T-cell (primary cell): ENCODE measurements around the gene EXOC6B. TPM values are rescaled to one million over a fixed set of nuclear protein-coding genes. Genes with fewer than 3 reads are reported as not detected.

Experiments
- ATAC-seq, 4 experiments: fragments of 200-7000 bp in 3 of 4; fragments of 150-1000 bp in 1 of 4; cut with Tn5 transposase; replicated peaks in 1 of 4; 1 replicate in 3 of 4; 2 replicates in 1 of 4; pipeline ENCODE4 v1.10.0; 2021; ENCODE audit warnings: moderate library complexity in 3 of 4, mild to moderate bottlenecking in 2 of 4, moderate number of reproducible peaks in 1 of 4
- CTCF ChIA-PET, 2 donors: fragments of 300-600 bp; sonication (Branson Sonifier 250); formaldehyde crosslinking; loops; one replicate each; lab custom pipeline; 2022; ENCODE audit warnings: antibody characterized with exemption in 2 of 2; lab: Charles Lee
- POLR2A ChIA-PET, 2 donors: fragments of 300-600 bp; sonication (Branson Sonifier 250); formaldehyde crosslinking; loops; one replicate each; lab custom pipeline; 2022; ENCODE audit warnings: antibody characterized with exemption in 2 of 2; lab: Charles Lee
- DNase-seq, 35 experiments: peaks; one replicate each; pipeline versions ENCODE4 v3.0.0 to v3.0.0-alpha.2; 2013 to 2023
- H3K27ac ChIP-seq: one replicate; pipeline ENCODE4 v1.5.1; 2013; ENCODE audit warnings: low read length
- H3K27me3 ChIP-seq, 2 experiments: replicated peaks in 1 of 2; 1 replicate in 1 of 2; 2 replicates in 1 of 2; pipeline versions ENCODE4 v1.6.1 to v1.7.0; 2013; ENCODE audit warnings: low read length in 1 of 2, mixed read lengths in 1 of 2; ENCODE audit not compliant: control insufficient read depth in 2 of 2, insufficient read depth in 2 of 2; ENCODE audit errors: extremely low read depth in 1 of 2
- H3K36me3 ChIP-seq, 2 donors: 1 replicate in 1 of 2; 2 replicates in 1 of 2; pipeline versions ENCODE4 v1.6.1 to v1.7.0; 2013; ENCODE audit warnings: low read length in 1 of 2; ENCODE audit not compliant: control insufficient read depth in 2 of 2, insufficient read depth in 1 of 2; ENCODE audit errors: extremely low read depth in 1 of 2
- H3K4me1 ChIP-seq, 2 experiments: 1 replicate in 1 of 2; 2 replicates in 1 of 2; pipeline versions ENCODE4 v1.6.1 to v1.7.0; 2013; ENCODE audit warnings: low read length in 2 of 2, mixed read lengths in 1 of 2; ENCODE audit not compliant: insufficient read depth in 2 of 2, control insufficient read depth in 1 of 2; ENCODE audit errors: extremely low read depth in 1 of 2
- H3K4me3 ChIP-seq, 2 donors: 1 replicate in 1 of 2; 2 replicates in 1 of 2; pipeline versions ENCODE4 v1.5.1 to v1.7.0; 2013; ENCODE audit warnings: mild to moderate bottlenecking in 2 of 2, low read length in 1 of 2, moderate library complexity in 1 of 2; ENCODE audit not compliant: control insufficient read depth in 1 of 2; ENCODE audit errors: extremely low read depth in 1 of 2
- H3K9me3 ChIP-seq: 2 replicates; pipeline ENCODE4 v1.7.0; 2013
- H3K27ac Mint-ChIP-seq, 2 donors: one replicate each; pipeline ENCODE4 v1.8.0; 2020 to 2021; ENCODE audit warnings: mild to moderate bottlenecking in 2 of 2, mixed read lengths in 2 of 2
- H3K27me3 Mint-ChIP-seq, 2 donors: one replicate each; pipeline ENCODE4 v1.8.0; 2021 to 2022; ENCODE audit warnings: mixed read lengths in 2 of 2
- H3K36me3 Mint-ChIP-seq: one replicate; pipeline ENCODE4 v1.8.0; 2021; ENCODE audit warnings: mixed read lengths
- H3K4me1 Mint-ChIP-seq, 3 donors: one replicate each; pipeline ENCODE4 v1.8.0; 2020 to 2022; ENCODE audit warnings: mixed read lengths in 3 of 3, mild to moderate bottlenecking in 1 of 3
- H3K4me3 Mint-ChIP-seq, 3 donors: one replicate each; pipeline ENCODE4 v1.8.0; 2020 to 2022; ENCODE audit warnings: mild to moderate bottlenecking in 3 of 3, mixed read lengths in 3 of 3, moderate library complexity in 3 of 3
- H3K9me3 Mint-ChIP-seq, 3 donors: one replicate each; pipeline ENCODE4 v1.8.0; 2020 to 2022; ENCODE audit warnings: mixed read lengths in 3 of 3
- WGBS: methylation state at CpG from one replicate; pipeline ENCODE4 v1.1.5; 2013; ENCODE audit warnings: missing lambda C conversion rate; ENCODE audit not compliant: insufficient coverage; 5-methylcytosine and 5-hydroxymethylcytosine counted together
- total RNA-seq, 35 experiments: library from RNA in 6 of 35; stranded (reverse) in 6 of 35; fragments of 120-200 nt in 1 of 35; gene quantifications; one replicate each; pipeline versions ENCODE4 v1.2.1 to v1.2.4 and lab custom pipeline; 2013 to 2026

The EXOC6B gene
- total RNA-seq, 5 donors from 2014 or later (not counting 1 experiment from before 2014, with no cell fraction given): 13.3 to 18.9 (median 16.6) TPM

- no peak overlapping the region for H3K27ac ChIP-seq
- WGBS: 80% methylated on average over 3 of the region's 10 CpGs
- peaks cover 8 to 25% of the 10 kb centered on the region in 2 experiments for H3K4me1 ChIP-seq
- H3K27me3 ChIP-seq: peaks cover 0 to 3% of the 10 kb centered on the region in 2 experiments
- ChIA-PET POLR2A (no interaction called here), CTCF (no interaction called here)
- H3K27me3 Mint-ChIP-seq: peaks cover 4 to 8% of the 10 kb centered on the region in 2 donors
- H3K4me1 Mint-ChIP-seq: peaks cover 35 to 45% (median 39%) of the 10 kb centered on the region in 3 donors
- H3K36me3 ChIP-seq: no peaks in the 10 kb centered on the region
- H3K9me3 ChIP-seq: no peaks in the 10 kb centered on the region
- H3K4me3 ChIP-seq: peak overlapping the region; percentile 79 to 91
- peaks cover 7% of the 10 kb centered on the region for H3K36me3 Mint-ChIP-seq
- peak overlapping the region in 1 of 2 donors; percentile 25 for H3K27ac Mint-ChIP-seq
- no peaks in the 10 kb centered on the region for H3K9me3 Mint-ChIP-seq
- ATAC-seq: no peak
- H3K4me3 Mint-ChIP-seq: peak overlapping the region; percentile 90 to 96 (median 93)
- DNase-seq: no peak
Observed at GRCh38 chr2:72826156-72826477, 284 bp upstream of the EXOC6B start.

GRCh38 chr2:72824224-72824842, 1.5 kb downstream of the EXOC6B start:
- Histone ChIP-seq H3K4me1 (peaks cover 8 to 25% of the 10 kb centered on the region in 2 experiments), H3K4me3 (no peak overlapping the region), H3K9me3 (no peaks in the 10 kb centered on the region), H3K27ac (no peak overlapping the region), H3K27me3 (no peaks in the 10 kb centered on the region), H3K36me3 (no peaks in the 10 kb centered on the region)
- 70% methylated on average over 3 of the region's 4 CpGs for WGBS
- ATAC-seq (no peak), DNase-seq (no peak)
- H3K36me3 Mint-ChIP-seq: peaks cover 13% of the 10 kb centered on the region
- H3K4me1 Mint-ChIP-seq: peaks cover 44 to 50% (median 50%) of the 10 kb centered on the region in 3 donors
- peak overlapping the region; percentile 90 to 96 (median 93) for H3K4me3 Mint-ChIP-seq
- H3K27me3 Mint-ChIP-seq: no peaks in the 10 kb centered on the region
- H3K9me3 Mint-ChIP-seq: no peaks in the 10 kb centered on the region
- ChIA-PET POLR2A (interaction anchor here (0.5 to 0.7 kb wide), 2 partner anchors 44 to 1377 kb away, joined by 3 to 5 read pairs; no protein-coding TSS in a partner anchor), CTCF (no interaction called here)
- peak overlapping the region in 1 of 2 donors; percentile 12 for H3K27ac Mint-ChIP-seq

GRCh38 chr2:72822794-72823193, 3.0 kb downstream of the EXOC6B start:
- 86% methylated on average over 1 of the region's 2 CpGs for WGBS
- H3K4me1 Mint-ChIP-seq: peaks cover 46 to 55% (median 50%) of the 10 kb centered on the region in 3 donors
- POLR2A ChIA-PET: interaction anchor here in 1 of 2 donors (0.7 kb wide), 1 partner anchor 584 kb away, joined by 8 read pairs; no protein-coding TSS in a partner anchor
- H3K27me3 Mint-ChIP-seq: no peaks in the 10 kb centered on the region
- H3K4me3 Mint-ChIP-seq: no peak overlapping the region
- H3K4me1 ChIP-seq: peaks cover 8 to 25% of the 10 kb centered on the region in 2 experiments
- H3K36me3 Mint-ChIP-seq: peaks cover 17% of the 10 kb centered on the region
- CTCF ChIA-PET: interaction anchor here in 1 of 2 donors (0.7 to 1.2 kb wide), 2 partner anchors 15 to 32 kb away, joined by 3 read pairs; no protein-coding TSS in a partner anchor
- H3K9me3 Mint-ChIP-seq: no peaks in the 10 kb centered on the region
- no peak for DNase-seq
- no peak for ATAC-seq
- no peak overlapping the region for H3K27ac Mint-ChIP-seq
- no peak overlapping the region for H3K27ac ChIP-seq
- no peaks in the 10 kb centered on the region for H3K9me3 ChIP-seq
- no peaks in the 10 kb centered on the region for H3K27me3 ChIP-seq
- H3K36me3 ChIP-seq: no peaks in the 10 kb centered on the region
- H3K4me3 ChIP-seq: no peak overlapping the region

GRCh38 chr2:72821983-72822382, 3.9 kb downstream of the EXOC6B start:
- Mint-ChIP-seq H3K4me1 (peaks cover 51 to 56% (median 55%) of the 10 kb centered on the region in 3 donors), H3K36me3 (peaks cover 17% of the 10 kb centered on the region), H3K9me3 (no peaks in the 10 kb centered on the region), H3K27me3 (no peaks in the 10 kb centered on the region), H3K4me3 (no peak overlapping the region), H3K27ac (no peak overlapping the region)
- ChIA-PET CTCF (interaction anchor here in 1 of 2 donors (1.2 kb wide), 1 partner anchor 16 kb away, joined by 3 read pairs; no protein-coding TSS in a partner anchor), POLR2A (no interaction called here)
- no peak overlapping the region for H3K27ac ChIP-seq
- H3K36me3 ChIP-seq: no peaks in the 10 kb centered on the region
- peaks cover 8 to 25% of the 10 kb centered on the region in 2 experiments for H3K4me1 ChIP-seq
- H3K9me3 ChIP-seq: no peaks in the 10 kb centered on the region
- no peak overlapping the region for H3K4me3 ChIP-seq
- no peaks in the 10 kb centered on the region for H3K27me3 ChIP-seq
- no peak for DNase-seq
- no peak for ATAC-seq

- no peaks in the 10 kb centered on the region for H3K9me3 ChIP-seq
- H3K4me3 Mint-ChIP-seq: no peak overlapping the region
- H3K4me1 Mint-ChIP-seq: peaks cover 54 to 60% (median 54%) of the 10 kb centered on the region in 3 donors
- H3K36me3 Mint-ChIP-seq: peaks cover 17% of the 10 kb centered on the region
- H3K27me3 Mint-ChIP-seq: no peaks in the 10 kb centered on the region
- CTCF ChIA-PET: no interaction called here
- DNase-seq: no peak
- WGBS: no CpG with 5 or more reads among the region's 3 CpGs
- H3K27ac Mint-ChIP-seq: no peak overlapping the region
- no peak overlapping the region for H3K4me3 ChIP-seq
- peaks cover 8 to 23% of the 10 kb centered on the region in 2 experiments for H3K4me1 ChIP-seq
- POLR2A ChIA-PET: no interaction called here
- H3K36me3 ChIP-seq: no peaks in the 10 kb centered on the region
- H3K27ac ChIP-seq: no peak overlapping the region
- H3K9me3 Mint-ChIP-seq: no peaks in the 10 kb centered on the region
- no peaks in the 10 kb centered on the region for H3K27me3 ChIP-seq
- ATAC-seq: no peak
Observed at GRCh38 chr2:72821118-72821517, 4.7 kb downstream of the EXOC6B start.

- Histone ChIP-seq H3K36me3 (no peaks in the 10 kb centered on the region), H3K9me3 (no peaks in the 10 kb centered on the region), H3K27me3 (no peaks in the 10 kb centered on the region), H3K4me1 (peaks cover 1 to 10% of the 10 kb centered on the region in 2 experiments), H3K4me3 (no peak overlapping the region), H3K27ac (no peak overlapping the region)
- Mint-ChIP-seq H3K27ac (no peak overlapping the region), H3K9me3 (no peaks in the 10 kb centered on the region), H3K36me3 (peaks cover 17% of the 10 kb centered on the region), H3K4me3 (no peak overlapping the region), H3K27me3 (no peaks in the 10 kb centered on the region), H3K4me1 (peaks cover 45 to 52% (median 47%) of the 10 kb centered on the region in 3 donors)
- no peak for DNase-seq
- ChIA-PET POLR2A (no interaction called here), CTCF (no interaction called here)
- ATAC-seq: no peak
Observed at GRCh38 chr2:72819501-72819900, 6.3 kb downstream of the EXOC6B start.
